K562 treated with DMSO at 1 percent for 48 hours (cell line): Measurements from ENCODE around the gene SWSAP1. TPM values are rescaled to one million over a fixed set of nuclear protein-coding genes. Genes with fewer than 3 reads are reported as not detected.

Source experiments
- total RNA-seq: library from RNA; unstranded; fragments of 300-600 nt; gene quantifications from 2 replicates; pipeline ENCODE4 v1.2.3, GENCODE V29; 2022; ENCODE audit warnings: low replicate concordance; ENCODE audit errors: extremely low read depth

The SWSAP1 gene, protein sequence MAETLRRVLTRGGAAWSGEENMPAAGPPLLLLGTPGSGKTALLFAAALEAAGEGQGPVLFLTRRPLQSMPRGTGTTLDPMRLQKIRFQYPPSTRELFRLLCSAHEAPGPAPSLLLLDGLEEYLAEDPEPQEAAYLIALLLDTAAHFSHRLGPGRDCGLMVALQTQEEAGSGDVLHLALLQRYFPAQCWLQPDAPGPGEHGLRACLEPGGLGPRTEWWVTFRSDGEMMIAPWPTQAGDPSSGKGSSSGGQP
- total RNA-seq: not detected in 2 replicates

DNA sequence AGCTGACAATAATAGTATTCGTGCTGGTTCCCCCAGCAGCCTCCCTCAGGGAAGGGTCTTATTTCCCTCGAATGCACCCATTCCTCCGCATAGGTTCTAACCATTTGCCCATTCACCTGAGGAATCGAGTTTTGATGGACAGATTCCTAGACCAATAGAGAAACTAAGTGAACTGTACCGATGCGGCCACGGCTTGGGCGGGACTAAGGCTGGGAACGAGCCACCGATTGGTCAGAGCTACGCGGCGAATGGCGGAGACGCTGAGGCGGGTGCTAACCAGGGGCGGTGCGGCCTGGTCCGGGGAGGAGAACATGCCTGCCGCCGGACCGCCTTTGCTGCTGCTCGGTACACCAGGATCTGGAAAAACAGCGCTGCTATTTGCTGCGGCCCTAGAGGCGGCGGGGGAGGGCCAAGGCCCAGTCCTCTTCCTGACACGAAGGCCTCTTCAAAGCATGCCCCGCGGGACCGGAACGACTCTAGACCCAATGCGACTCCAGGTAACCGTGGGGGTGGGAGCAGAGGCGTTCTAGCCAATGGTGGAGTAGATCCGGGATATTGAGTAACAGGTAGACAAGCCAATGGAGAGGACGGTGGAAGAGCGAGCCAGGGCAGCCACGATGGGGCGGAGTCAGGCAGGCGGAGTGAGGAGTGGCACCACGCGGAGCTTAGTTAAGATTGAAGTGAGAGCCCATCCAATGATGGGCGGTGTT lies at the start of gene SWSAP1:
Gene SWSAP1, plus strand, starts transcription at position 234 of the 710 bp plus-strand sequence. Its CDS starts 15 bp downstream, at position 249.

DNA sequence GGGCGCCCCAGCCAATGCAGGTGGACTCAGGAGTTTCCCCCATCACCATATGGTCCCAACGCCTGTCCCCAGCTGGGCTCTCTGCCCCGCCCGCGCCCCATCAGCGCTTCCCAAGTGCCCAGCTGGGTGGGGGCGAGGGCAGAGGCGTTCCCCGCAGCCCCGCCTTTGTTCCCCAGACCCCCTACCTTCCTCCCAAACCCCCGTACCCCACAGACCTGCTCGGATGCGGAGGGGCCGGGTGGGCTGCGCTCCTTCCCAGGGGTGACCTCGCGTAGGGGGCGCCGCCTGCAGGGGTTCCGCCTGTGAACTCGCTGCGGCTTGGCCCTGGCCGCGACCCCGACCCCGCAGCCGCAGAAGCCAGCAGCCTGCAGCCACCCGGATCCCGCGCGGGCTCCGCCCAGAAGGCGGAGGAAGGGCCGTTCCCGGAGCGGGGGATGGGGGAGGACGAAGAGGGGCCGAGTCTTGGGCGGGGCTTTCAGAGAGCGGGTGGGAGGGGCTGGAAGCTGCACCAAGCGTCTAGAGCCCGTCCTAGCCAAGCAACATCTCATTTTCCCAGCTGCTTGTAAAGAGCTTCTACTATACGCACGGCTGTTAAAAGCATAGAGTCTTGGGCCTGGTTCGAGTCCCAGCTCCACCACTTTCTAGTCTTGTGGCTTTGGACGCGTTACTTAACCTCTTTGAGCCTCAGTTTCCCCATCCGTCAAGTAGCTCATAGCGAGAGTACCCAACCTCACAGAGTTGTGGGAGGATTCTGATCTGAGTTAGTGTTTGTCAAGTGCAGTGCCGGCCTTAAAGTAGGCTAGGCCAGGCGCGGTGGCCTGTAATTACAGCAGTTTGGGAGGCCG lies 35.0 kb upstream of the SWSAP1 start, which contains the start of gene RAB3D:
Gene RAB3D, minus strand, starts transcription at position 404 of the 845 bp plus-strand sequence. CDS start 2,258 bp downstream, outside the sequence.

DNA sequence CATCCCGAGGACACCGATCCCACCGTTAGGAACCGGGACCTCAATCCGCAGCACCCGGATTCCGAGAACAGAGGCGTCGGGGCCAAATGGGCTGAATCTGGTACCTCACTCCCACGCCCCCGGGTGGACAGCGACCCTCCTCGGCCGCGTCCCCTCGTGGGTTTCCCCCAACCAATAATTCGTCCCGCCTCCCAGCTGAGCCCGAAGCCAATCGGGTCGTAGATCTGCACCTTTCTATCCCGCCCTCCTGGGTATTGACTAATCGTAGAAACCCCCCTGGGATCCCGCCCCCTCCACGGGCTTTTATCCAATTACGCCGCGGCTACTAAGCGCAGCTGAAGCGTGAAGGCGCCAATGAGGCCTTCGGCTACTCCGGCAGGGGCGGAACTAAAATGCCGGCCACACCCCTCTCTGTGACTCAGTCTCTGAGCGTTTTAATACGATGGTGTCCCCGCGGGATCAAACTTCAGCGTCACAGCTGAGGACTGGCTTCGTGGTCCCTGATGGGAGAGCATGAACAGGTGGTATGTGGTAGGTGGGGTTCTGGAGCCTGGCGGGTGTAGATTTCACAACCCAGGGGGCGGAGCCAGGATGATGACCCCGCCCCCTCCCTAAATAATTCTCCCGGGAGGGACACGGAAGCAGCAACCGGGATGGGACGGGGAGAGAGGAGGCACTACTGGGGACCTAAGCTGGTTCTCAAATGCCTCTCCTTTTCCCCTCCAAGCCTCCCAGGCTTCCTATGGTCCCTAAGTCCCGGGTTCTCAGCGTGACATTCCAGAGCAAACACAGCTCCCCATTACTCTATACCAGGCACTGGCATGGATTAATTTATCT lies 28.1 kb upstream of the SWSAP1 start, which contains the start of the genes CCDC159 and TMEM205:
Gene CCDC159, plus strand, starts transcription at position 416 of the 837 bp plus-strand sequence. Its CDS starts 88 bp downstream, at position 504.
Gene TMEM205, minus strand, starts transcription at position 165 of the 837 bp plus-strand sequence. CDS start 649 bp downstream, outside the sequence.

DNA sequence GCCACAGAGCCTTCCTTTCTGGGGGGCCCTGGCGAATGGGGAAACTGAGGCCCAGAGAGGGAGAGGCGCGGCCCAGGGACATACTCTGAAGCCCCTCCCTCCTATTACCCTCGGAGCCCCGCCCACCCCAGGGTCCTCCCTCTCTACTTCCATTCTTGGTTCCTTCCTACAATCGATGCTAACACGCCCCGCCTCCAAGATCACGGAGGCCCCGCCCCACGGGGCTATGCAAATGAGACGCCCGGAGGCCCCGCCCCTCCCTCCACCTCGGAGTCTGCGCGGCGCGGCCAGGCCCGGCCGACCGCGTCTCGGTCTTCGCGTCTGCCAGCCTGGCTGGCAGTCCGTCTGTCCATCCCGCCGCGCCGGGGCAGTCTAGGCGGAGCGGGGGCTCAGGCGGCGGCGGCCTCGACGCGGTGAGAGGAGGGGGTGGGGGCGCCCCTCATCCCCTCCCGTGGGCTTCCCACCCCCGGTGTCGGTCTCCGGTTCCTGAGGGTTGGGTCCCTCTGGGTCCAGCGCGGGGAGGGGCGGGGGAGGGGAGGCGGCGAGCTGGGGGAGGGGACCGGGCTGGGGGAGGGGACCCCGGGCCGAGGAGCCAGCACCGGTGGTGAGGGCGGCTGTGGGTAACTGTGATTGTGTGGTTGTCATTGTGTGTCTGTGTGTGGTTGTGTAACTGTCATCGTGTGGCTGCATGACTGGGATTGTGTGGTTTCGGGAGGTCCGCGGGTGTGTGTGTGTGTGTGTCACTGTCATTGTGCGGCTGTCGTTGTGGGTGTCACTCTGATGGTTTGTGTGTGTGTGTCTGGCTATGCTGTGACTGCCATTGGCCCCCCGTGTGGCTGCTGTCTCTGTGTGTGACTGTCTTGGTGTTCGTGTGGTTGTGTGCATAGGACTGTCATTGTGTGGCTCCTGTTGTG lies 19.0 kb upstream of the SWSAP1 start, which contains the start of gene PLPPR2:
Gene PLPPR2, plus strand, starts transcription at position 273 of the 914 bp plus-strand sequence. CDS start 2,242 bp downstream, outside the sequence.

DNA sequence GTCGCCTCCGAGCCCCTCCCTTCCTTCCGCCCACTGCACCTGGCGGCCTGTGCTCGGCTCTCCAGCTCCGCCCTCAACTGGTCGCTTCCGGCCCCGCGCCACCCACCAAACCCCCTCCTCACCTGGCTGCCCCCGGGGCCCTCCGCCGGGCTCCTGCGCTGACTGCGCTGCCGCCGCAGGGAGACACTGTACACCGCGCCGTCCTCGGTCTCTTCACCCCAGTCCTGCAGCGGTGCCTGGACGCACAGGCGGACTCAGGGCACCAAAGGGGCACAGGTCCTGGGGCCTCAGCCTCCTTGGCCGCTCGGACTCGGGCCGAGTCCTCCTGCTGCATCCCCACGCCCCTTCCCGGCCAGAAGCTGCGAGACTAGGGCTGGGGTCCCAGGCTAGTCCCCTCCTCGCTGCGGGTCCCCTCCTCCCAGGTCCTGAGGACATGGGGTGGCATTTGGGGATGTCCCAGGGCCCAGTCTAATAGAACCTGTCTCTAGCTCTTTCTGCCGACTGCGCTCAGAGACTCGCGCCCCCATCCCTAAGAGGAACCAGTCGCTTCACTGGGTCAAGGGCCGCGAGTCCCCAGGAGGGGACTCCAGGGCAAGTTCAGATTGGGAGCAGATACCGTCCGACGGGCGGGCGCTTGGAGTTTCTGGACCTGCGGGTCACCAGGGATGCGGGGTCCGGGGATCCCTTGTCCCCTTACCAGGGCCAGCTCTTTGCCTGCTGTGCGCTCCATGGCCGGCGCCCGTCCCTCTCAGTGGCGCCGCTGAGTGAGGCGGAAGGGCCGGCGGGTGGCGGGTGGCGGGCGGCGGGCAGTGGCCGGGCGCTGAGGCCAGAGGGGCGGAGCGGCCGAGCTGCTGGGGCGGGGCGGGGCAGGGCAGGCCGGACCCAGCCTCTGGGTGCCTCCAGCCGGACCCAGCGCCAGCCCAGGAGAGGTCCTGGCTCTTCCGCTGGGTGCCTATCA lies 44.4 kb downstream of the SWSAP1 start, which contains the start of gene RGL3:
Gene RGL3, minus strand, starts transcription at position 766 of the 958 bp plus-strand sequence. Its CDS starts 36 bp downstream, at position 730.

Other genes with a start within 250 kb of the SWSAP1 start
- not detected in 2 replicates for gene SPC24, start 218.9 kb upstream of the SWSAP1 start, total RNA-seq
- gene KANK2, start 177.1 kb upstream of the SWSAP1 start, total RNA-seq: 1,164 TPM in 1 of 2 replicates, not detected in the other
- not detected in 2 replicates for gene ANGPTL8, start 135.0 kb upstream of the SWSAP1 start, total RNA-seq
- gene DOCK6, start 112.1 kb upstream of the SWSAP1 start, total RNA-seq: not detected in 2 replicates
- not detected in 2 replicates for gene TSPAN16, start 78.5 kb upstream of the SWSAP1 start, total RNA-seq
- gene RAB3D, start 35.0 kb upstream of the SWSAP1 start, total RNA-seq: not detected in 2 replicates
- gene TMEM205, start 28.4 kb upstream of the SWSAP1 start, total RNA-seq: not detected in 2 replicates
- not detected in 2 replicates for gene CCDC159, start 28.1 kb upstream of the SWSAP1 start, total RNA-seq
- not detected in 2 replicates for gene PLPPR2, start 19.2 kb upstream of the SWSAP1 start, total RNA-seq
- not detected in 2 replicates for gene EPOR, start 9.6 kb downstream of the SWSAP1 start, total RNA-seq
- gene RGL3, start 44.6 kb downstream of the SWSAP1 start, total RNA-seq: not detected in 2 replicates
- gene ODAD3, start 60.5 kb downstream of the SWSAP1 start, total RNA-seq: not detected in 2 replicates
- 230 TPM in 1 of 2 replicates, not detected in the other for gene PRKCSH, start 61.0 kb downstream of the SWSAP1 start, total RNA-seq
- gene ELAVL3, start 106.4 kb downstream of the SWSAP1 start, total RNA-seq: not detected in 2 replicates
- gene ZNF653, start 131.2 kb downstream of the SWSAP1 start, total RNA-seq: not detected in 2 replicates
- gene ECSIT, start 154.5 kb downstream of the SWSAP1 start, total RNA-seq: not detected in 2 replicates
- not detected in 2 replicates for gene CNN1, start 164.2 kb downstream of the SWSAP1 start, total RNA-seq
- gene ELOF1, start 184.6 kb downstream of the SWSAP1 start, total RNA-seq: not detected in 2 replicates
- not detected in 2 replicates for gene ACP5, start 203.0 kb downstream of the SWSAP1 start, total RNA-seq
- not detected in 2 replicates for gene ZNF627, start 222.8 kb downstream of the SWSAP1 start, total RNA-seq